Vagina (tissue), 2 donors: Measurements from ENCODE around the gene SLC39A9.

ENCODE experiments used
- POLR2AphosphoS5 ChIP-seq, 2 donors: sonication (generic); formaldehyde crosslinking; IDR thresholded peaks; one replicate each; pipeline ENCODE4 v1.9.0; 2017; ENCODE audit warnings: antibody characterized with exemption in 2 of 2, mild to moderate bottlenecking in 2 of 2, low read depth in 1 of 2; ENCODE audit not compliant: insufficient read depth in 1 of 2
- TF ChIP-seq, protein P1 (sequence below), 3 experiments: fragments of 450-650 bp in 2 of 3; fragments of 200-600 bp in 1 of 3; sonication (generic) in 1 of 3; IDR thresholded peaks; one replicate each; pipeline ENCODE4 v1.5.1; 2017 to 2019; ENCODE audit warnings: antibody characterized with exemption in 3 of 3, mild to moderate bottlenecking in 2 of 3, moderate library complexity in 2 of 3

- TF ChIP-seq, protein P1, sequence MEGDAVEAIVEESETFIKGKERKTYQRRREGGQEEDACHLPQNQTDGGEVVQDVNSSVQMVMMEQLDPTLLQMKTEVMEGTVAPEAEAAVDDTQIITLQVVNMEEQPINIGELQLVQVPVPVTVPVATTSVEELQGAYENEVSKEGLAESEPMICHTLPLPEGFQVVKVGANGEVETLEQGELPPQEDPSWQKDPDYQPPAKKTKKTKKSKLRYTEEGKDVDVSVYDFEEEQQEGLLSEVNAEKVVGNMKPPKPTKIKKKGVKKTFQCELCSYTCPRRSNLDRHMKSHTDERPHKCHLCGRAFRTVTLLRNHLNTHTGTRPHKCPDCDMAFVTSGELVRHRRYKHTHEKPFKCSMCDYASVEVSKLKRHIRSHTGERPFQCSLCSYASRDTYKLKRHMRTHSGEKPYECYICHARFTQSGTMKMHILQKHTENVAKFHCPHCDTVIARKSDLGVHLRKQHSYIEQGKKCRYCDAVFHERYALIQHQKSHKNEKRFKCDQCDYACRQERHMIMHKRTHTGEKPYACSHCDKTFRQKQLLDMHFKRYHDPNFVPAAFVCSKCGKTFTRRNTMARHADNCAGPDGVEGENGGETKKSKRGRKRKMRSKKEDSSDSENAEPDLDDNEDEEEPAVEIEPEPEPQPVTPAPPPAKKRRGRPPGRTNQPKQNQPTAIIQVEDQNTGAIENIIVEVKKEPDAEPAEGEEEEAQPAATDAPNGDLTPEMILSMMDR (IDR thresholded peaks at IDR 0.05) = peak; percentile 36 to 92 (median 81)
- peak in 1 of 2 donors; percentile 89 for TF ChIP-seq POLR2AphosphoS5 (IDR thresholded peaks at IDR 0.05; ENCODE audit: insufficient read depth in 1 of 2, low read depth in 1 of 2)
Measured at GRCh38 chr14:69460093-69460701, 61.7 kb downstream of the SLC39A9 start.
